CD14-positive monocyte (primary cell): ENCODE measurements around the gene RAI14. TPM values are rescaled to one million over a fixed set of nuclear protein-coding genes. Genes with fewer than 3 reads are reported as not detected.

Experiments used
- DNase-seq, 3 donors: peaks; one replicate each; pipeline ENCODE4 v3.0.0-alpha.2; 2011 to 2022
- H2AFZ ChIP-seq: 2 replicates; pipeline ENCODE4 v1.6.0; 2012; ENCODE audit warnings: mild to moderate bottlenecking, low read depth, low read length, inconsistent platforms; ENCODE audit not compliant: insufficient read depth, poor library complexity, severe bottlenecking
- H3K27ac ChIP-seq, 2 donors: 1 replicate in 1 of 2; 2 replicates in 1 of 2; pipeline ENCODE4 v1.5.1; 2012 to 2013; ENCODE audit warnings: low read length in 2 of 2, control low read depth in 1 of 2, inconsistent platforms in 1 of 2, low read depth in 1 of 2, mild to moderate bottlenecking in 1 of 2
- H3K27me3 ChIP-seq, 2 donors: one replicate each; pipeline versions ENCODE4 v1.6.0 to v1.6.1; 2011 to 2013; ENCODE audit warnings: low read length in 2 of 2; ENCODE audit not compliant: control insufficient read depth in 2 of 2, insufficient read depth in 2 of 2
- H3K36me3 ChIP-seq, 2 donors: replicated peaks in 1 of 2; 1 replicate in 1 of 2; 2 replicates in 1 of 2; pipeline versions ENCODE4 v1.5.1 to v1.6.1; 2012 to 2013; ENCODE audit warnings: low read length in 2 of 2, control low read depth in 1 of 2, inconsistent platforms in 1 of 2, mild to moderate bottlenecking in 1 of 2; ENCODE audit not compliant: insufficient read depth in 2 of 2, control insufficient read depth in 1 of 2
- H3K4me1 ChIP-seq, 2 donors: 1 replicate in 1 of 2; 2 replicates in 1 of 2; pipeline versions ENCODE4 v1.5.1 to v1.6.1; 2012 to 2013; ENCODE audit warnings: low read length in 2 of 2, control low read depth in 1 of 2, inconsistent platforms in 1 of 2, mild to moderate bottlenecking in 1 of 2, moderate library complexity in 1 of 2; ENCODE audit not compliant: insufficient read depth in 2 of 2, control insufficient read depth in 1 of 2
- H3K4me2 ChIP-seq: replicated peaks from 2 replicates; pipeline ENCODE3; 2012; ENCODE audit warnings: low read length, moderate library complexity, mild to moderate bottlenecking; ENCODE audit not compliant: poor library complexity, severe bottlenecking; ENCODE audit errors: extremely low read depth
- H3K4me3 ChIP-seq, 3 experiments: fragments of 200-600 bp in 1 of 3; sonication (generic) in 1 of 3; replicated peaks in 1 of 3; 1 replicate in 2 of 3; 2 replicates in 1 of 3; pipeline ENCODE4 v1.5.1; 2011 to 2013; ENCODE audit warnings: low read length in 3 of 3, mild to moderate bottlenecking in 3 of 3, control low read depth in 2 of 3, low read depth in 2 of 3, inconsistent platforms in 1 of 3, moderate library complexity in 1 of 3
- H3K79me2 ChIP-seq: 2 replicates; pipeline ENCODE4 v1.6.0; 2012; ENCODE audit warnings: mild to moderate bottlenecking, control low read depth, inconsistent platforms, low read length, moderate library complexity; ENCODE audit not compliant: insufficient read depth
- H3K9ac ChIP-seq: 2 replicates; pipeline ENCODE4 v1.6.0; 2017; ENCODE audit warnings: low read length, mild to moderate bottlenecking; ENCODE audit not compliant: insufficient read depth, poor library complexity, severe bottlenecking
- H3K9me3 ChIP-seq, 2 donors: replicated peaks in 1 of 2; 1 replicate in 1 of 2; 2 replicates in 1 of 2; pipeline versions ENCODE4 v1.5.1 to v1.6.1; 2012 to 2013; ENCODE audit warnings: low read length in 2 of 2, control low read depth in 1 of 2; ENCODE audit not compliant: control insufficient read depth in 1 of 2, insufficient read depth in 1 of 2
- H4K20me1 ChIP-seq: 2 replicates; pipeline ENCODE4 v1.6.0; 2012; ENCODE audit warnings: mild to moderate bottlenecking, low read length, control low read depth, moderate library complexity; ENCODE audit not compliant: insufficient read depth
- H3K27ac Mint-ChIP-seq, 7 donors: one replicate each; pipeline ENCODE4 v1.8.0; 2020; ENCODE audit warnings: mild to moderate bottlenecking in 7 of 7, mixed read lengths in 7 of 7, moderate library complexity in 6 of 7, inconsistent platforms in 2 of 7
- H3K27me3 Mint-ChIP-seq, 3 donors: one replicate each; pipeline ENCODE4 v1.8.0; 2021 to 2022; ENCODE audit warnings: low read depth in 3 of 3, mild to moderate bottlenecking in 3 of 3, mixed read lengths in 3 of 3, moderate library complexity in 3 of 3, inconsistent platforms in 1 of 3
- H3K36me3 Mint-ChIP-seq, 2 donors: one replicate each; pipeline ENCODE4 v1.8.0; 2020; ENCODE audit warnings: mixed read lengths in 2 of 2, inconsistent platforms in 1 of 2, mild to moderate bottlenecking in 1 of 2
- H3K4me1 Mint-ChIP-seq: one replicate; pipeline ENCODE4 v1.8.0; 2020; ENCODE audit warnings: mild to moderate bottlenecking, mixed read lengths
- H3K4me3 Mint-ChIP-seq, 2 donors: one replicate each; pipeline ENCODE4 v1.8.0; 2020; ENCODE audit warnings: mild to moderate bottlenecking in 2 of 2, mixed read lengths in 2 of 2, moderate library complexity in 1 of 2
- H3K9me3 Mint-ChIP-seq, 7 donors: one replicate each; pipeline ENCODE4 v1.8.0; 2020 to 2022; ENCODE audit warnings: mixed read lengths in 7 of 7, mild to moderate bottlenecking in 6 of 7, moderate library complexity in 6 of 7, inconsistent platforms in 2 of 7
- CTCF ChIP-seq: fragments of 200-600 bp; IDR thresholded peaks from one replicate; pipeline ENCODE4 v1.8.0; 2022; ENCODE audit warnings: antibody characterized with exemption, mild to moderate bottlenecking
- WGBS: methylation state at CpG from one replicate; pipeline ENCODE4 v1.1.5; 2013; ENCODE audit warnings: missing lambda C conversion rate; ENCODE audit not compliant: insufficient coverage; 5-methylcytosine and 5-hydroxymethylcytosine counted together
- intact Hi-C, 2 donors: fragments of 100-400 bp; cut with micrococcal nuclease; formaldehyde crosslinking; loops; one replicate each; pipeline versions ENCODE4 v1.15.0 to v1.15.1; 2023
- polyA plus RNA-seq, 3 donors: library from polyadenylated mRNA; depleted of rRNA in 1 of 3; unstranded in 2 of 3; stranded (reverse) in 1 of 3; fragments of 300-500 nt in 2 of 3; fragments of >200 nt in 1 of 3; fragmentation: Illumina TruSeq in 2 of 3; gene quantifications; 1 replicate in 2 of 3; 2 replicates in 1 of 3; pipeline ENCODE4 v1.2.3, GENCODE V29; 2012 to 2021

Gene RAI14
- polyA plus RNA-seq, 3 donors = 0.08 TPM; not detected in 2

GRCh38 chr5:34742061-34742460 is 85.9 kb downstream of the RAI14 start:
- WGBS = 100% methylated on average over 4 of the region's 11 CpGs
- peaks cover 2 to 24% (median 6%) of the 10 kb centered on the region in 7 donors for H3K9me3 Mint-ChIP-seq
- H3K27ac Mint-ChIP-seq = no peak overlapping the region
- Histone ChIP-seq H2AFZ (no peak overlapping the region), H3K4me2 (no peak overlapping the region), H3K9ac (no peak overlapping the region), H3K9me3 (peaks cover 0 to 6% of the 10 kb centered on the region in 2 donors), H3K79me2 (no peaks in the 10 kb centered on the region), H3K4me1 (no peaks in the 10 kb centered on the region), H3K27me3 (no peaks in the 10 kb centered on the region), H3K27ac (no peak overlapping the region), H3K36me3 (no peaks in the 10 kb centered on the region), H4K20me1 (no peaks in the 10 kb centered on the region), H3K4me3 (no peak overlapping the region)
- H3K36me3 Mint-ChIP-seq = no peaks in the 10 kb centered on the region
- H3K4me3 Mint-ChIP-seq = no peak overlapping the region
- intact Hi-C loops = no loop called here
- H3K4me1 Mint-ChIP-seq = peaks cover 2% of the 10 kb centered on the region
- no peak for TF ChIP-seq CTCF
- peaks cover 1 to 8% (median 6%) of the 10 kb centered on the region in 3 donors for H3K27me3 Mint-ChIP-seq
- no peak for DNase-seq

- Histone ChIP-seq H3K4me3 (no peak overlapping the region), H3K9ac (no peak overlapping the region), H3K9me3 (peaks cover 0 to 11% of the 10 kb centered on the region in 2 donors), H3K36me3 (no peaks in the 10 kb centered on the region), H3K79me2 (no peaks in the 10 kb centered on the region), H3K4me2 (no peak overlapping the region), H3K4me1 (no peaks in the 10 kb centered on the region), H4K20me1 (no peaks in the 10 kb centered on the region), H2AFZ (no peak overlapping the region), H3K27ac (no peak overlapping the region), H3K27me3 (no peaks in the 10 kb centered on the region)
- no peak for TF ChIP-seq CTCF
- H3K9me3 Mint-ChIP-seq = peaks cover 2 to 24% (median 8%) of the 10 kb centered on the region in 7 donors
- no peak overlapping the region for H3K27ac Mint-ChIP-seq
- H3K4me3 Mint-ChIP-seq = no peak overlapping the region
- DNase-seq = no peak
- 90% methylated on average over 2 of the region's 3 CpGs for WGBS
- H3K36me3 Mint-ChIP-seq = no peaks in the 10 kb centered on the region
- intact Hi-C loops = no loop called here
- peaks cover 1 to 8% (median 5%) of the 10 kb centered on the region in 3 donors for H3K27me3 Mint-ChIP-seq
- H3K4me1 Mint-ChIP-seq = peaks cover 2% of the 10 kb centered on the region
Observed at GRCh38 chr5:34743878-34744277, 87.8 kb downstream of the RAI14 start.
